Gastrocnemius medialis (tissue), 4 donors: ENCODE measurements around the gene ZIC2.

Experiments
- CTCF ChIP-seq, 5 experiments: fragments of 450-650 bp in 3 of 5; fragments of 200-600 bp in 2 of 5; sonication (generic) in 2 of 5; IDR thresholded peaks in 4 of 5; conservative IDR thresholded peaks in 1 of 5; 1 replicate in 4 of 5; 2 replicates in 1 of 5; pipeline ENCODE4 v1.5.1; 2016 to 2019; ENCODE audit warnings: antibody characterized with exemption in 5 of 5, mild to moderate bottlenecking in 3 of 5, moderate library complexity in 3 of 5
- POLR2A ChIP-seq, 2 donors: fragments of 450-650 bp; IDR thresholded peaks; one replicate each; pipeline ENCODE4 v1.6.1; 2017; ENCODE audit warnings: antibody characterized with exemption in 2 of 2, mild to moderate bottlenecking in 2 of 2, moderate library complexity in 2 of 2

GRCh38 chr13:99969919-99970650 is 11.5 kb upstream of the ZIC2 start:
- no peak for TF ChIP-seq CTCF (IDR thresholded peaks at IDR 0.05 in 4 of 5, conservative IDR thresholded peaks at IDR 0.05 in 1 of 5)
- no peak for TF ChIP-seq POLR2A (IDR thresholded peaks at IDR 0.05)
